Esophagus (tissue), 2 donors: ENCODE results near the gene MAT1A. TPM values are rescaled to one million over a fixed set of nuclear protein-coding genes. Genes with fewer than 3 reads are reported as not detected.
"Not testable (repeated sequence)": the region's sequence is repeated elsewhere in the genome, so short reads cannot be mapped to it uniquely, and the experiment has no call there.

ENCODE experiments used
- H3K27ac ChIP-seq, 2 donors: one replicate each; pipeline ENCODE4 v1.5.1; 2013; ENCODE audit warnings: low read depth in 2 of 2, mild to moderate bottlenecking in 2 of 2, inconsistent platforms in 1 of 2, low read length in 1 of 2, moderate library complexity in 1 of 2
- H3K27me3 ChIP-seq, 2 donors: one replicate each; pipeline ENCODE4 v1.6.1; 2013; ENCODE audit warnings: low read length in 2 of 2, control low read depth in 1 of 2, mild to moderate bottlenecking in 1 of 2; ENCODE audit not compliant: insufficient read depth in 2 of 2, control insufficient read depth in 1 of 2
- H3K36me3 ChIP-seq, 2 donors: one replicate each; pipeline ENCODE4 v1.6.1; 2013; ENCODE audit warnings: low read length in 1 of 2; ENCODE audit not compliant: control insufficient read depth in 2 of 2, insufficient read depth in 2 of 2
- H3K4me1 ChIP-seq, 2 donors: one replicate each; pipeline ENCODE4 v1.6.1; 2013; ENCODE audit warnings: low read length in 1 of 2; ENCODE audit not compliant: control insufficient read depth in 2 of 2, insufficient read depth in 2 of 2
- H3K4me3 ChIP-seq, 2 donors: one replicate each; pipeline ENCODE4 v1.5.1; 2013; ENCODE audit warnings: low read length in 2 of 2, mild to moderate bottlenecking in 2 of 2, low read depth in 1 of 2, moderate library complexity in 1 of 2
- H3K9me3 ChIP-seq, 2 donors: one replicate each; pipeline ENCODE4 v1.6.1; 2013; ENCODE audit warnings: mild to moderate bottlenecking in 2 of 2, low read depth in 1 of 2, low read length in 1 of 2, moderate library complexity in 1 of 2; ENCODE audit not compliant: control insufficient read depth in 2 of 2, insufficient read depth in 1 of 2
- WGBS, 2 donors: extraction: QIAGEN DNeasy Blood & Tissue Kit; methylation state at CpG; one replicate each; pipeline ENCODE4 v1.1.7; 2013; 5-methylcytosine and 5-hydroxymethylcytosine counted together
- polyA plus RNA-seq, 2 donors: library from polyadenylated mRNA; stranded (reverse); fragments of 200-250 nt; gene quantifications; one replicate each; pipeline ENCODE4 v1.2.3, GENCODE V29; 2013
- donor health status: healthy with polysubstance abuse.
- donor health status: Bipolar disorder and iron deficiency.

Gene MAT1A
- polyA plus RNA-seq, 2 donors, result 0.14 to 0.22 TPM

DNA sequence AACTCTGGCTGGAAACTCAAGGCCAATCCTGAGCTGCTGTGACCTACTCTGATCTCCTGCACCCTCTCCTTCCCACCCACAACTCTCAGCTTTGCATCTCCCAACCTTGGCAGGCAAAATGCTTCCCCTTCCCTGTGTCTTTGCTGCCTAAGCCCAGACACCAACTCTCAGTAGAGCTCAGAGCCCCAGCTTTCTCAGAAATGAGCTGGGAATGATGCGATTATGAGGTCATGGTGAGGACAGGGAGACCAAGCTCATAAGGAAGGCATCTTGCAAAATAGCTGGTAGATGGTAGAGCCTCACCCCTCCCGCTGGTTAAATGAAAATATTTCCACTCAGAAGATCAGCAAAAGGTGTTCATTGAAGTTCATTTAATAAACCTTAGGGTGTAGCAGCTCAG is 34.7 kb downstream of the MAT1A start:
- WGBS, 2 donors, result no CpG with 5 or more reads among the region's 2 CpGs
- H3K4me1 ChIP-seq, H3K27me3 ChIP-seq, H3K27ac ChIP-seq, H3K9me3 ChIP-seq, H3K36me3 ChIP-seq, H3K4me3 ChIP-seq: not testable (repeated sequence)

DNA sequence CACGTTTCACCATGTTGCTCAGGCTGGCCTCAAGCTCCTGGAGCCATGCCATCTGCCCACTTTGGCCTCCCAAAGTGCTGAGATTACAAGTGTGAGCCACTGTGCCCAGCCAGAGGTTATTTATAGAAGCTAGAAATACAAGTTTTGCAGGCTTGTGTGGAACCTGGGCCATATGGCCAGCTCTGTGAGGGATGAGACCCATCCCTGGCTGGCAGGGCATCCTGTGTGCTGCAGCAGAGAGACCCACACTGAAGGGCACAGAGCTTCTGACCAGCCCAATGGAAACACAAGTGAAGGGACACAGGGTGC is 35.5 kb downstream of the MAT1A start:
- WGBS, 2 donors, result 24 to 29% methylated on average over 1 of the region's 1 CpG
- H3K36me3 ChIP-seq, result not testable (repeated sequence)

DNA sequence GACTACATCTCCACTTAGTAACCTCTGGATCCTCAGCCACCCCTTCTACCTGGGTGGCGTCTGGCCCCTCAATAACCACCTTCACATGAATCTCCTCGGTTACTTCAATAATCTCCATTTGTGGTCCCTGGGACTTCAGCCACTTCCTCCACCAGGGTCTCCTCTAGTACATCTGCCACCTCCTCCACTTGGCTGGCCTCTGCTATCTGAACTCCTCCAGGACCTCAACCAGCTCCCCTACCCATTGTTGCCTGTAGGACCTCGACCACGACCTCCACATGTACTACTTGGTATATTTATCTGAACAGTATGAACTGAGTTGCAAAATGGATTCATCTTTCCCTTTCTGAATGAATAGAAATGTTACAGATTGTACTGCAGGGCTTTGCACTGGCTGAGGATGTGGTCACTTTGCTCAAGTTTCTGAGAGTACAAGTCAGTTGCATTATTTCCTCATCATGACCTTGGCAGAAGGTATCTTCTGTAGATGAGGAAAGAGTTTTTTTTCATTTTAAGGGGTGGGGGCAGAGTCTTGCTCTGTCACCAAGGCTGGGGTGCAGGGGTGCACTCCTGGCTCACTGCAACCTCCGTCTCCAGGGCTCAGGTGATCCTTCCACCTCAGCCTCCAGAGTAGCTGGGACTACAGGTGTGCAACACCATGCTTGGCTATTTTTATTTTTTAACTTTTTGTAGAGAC is 36.0 kb downstream of the MAT1A start:
- Histone ChIP-seq H3K4me3 (no peak overlapping the region), H3K27ac (no peak overlapping the region), H3K4me1 (no peaks in the 10 kb centered on the region), H3K36me3 (no peaks in the 10 kb centered on the region), H3K9me3 (no peaks in the 10 kb centered on the region), H3K27me3 (no peaks in the 10 kb centered on the region)
- whole genome bisulfite sequencing, 2 donors, result 75 to 77% methylated on average over 5 of the region's 5 CpGs

More for the DNA sequence above, 35.5 kb downstream of the MAT1A start:
- H3K27me3 ChIP-seq, H3K4me3 ChIP-seq, H3K9me3 ChIP-seq, H3K4me1 ChIP-seq, H3K27ac ChIP-seq: not testable (repeated sequence)

DNA sequence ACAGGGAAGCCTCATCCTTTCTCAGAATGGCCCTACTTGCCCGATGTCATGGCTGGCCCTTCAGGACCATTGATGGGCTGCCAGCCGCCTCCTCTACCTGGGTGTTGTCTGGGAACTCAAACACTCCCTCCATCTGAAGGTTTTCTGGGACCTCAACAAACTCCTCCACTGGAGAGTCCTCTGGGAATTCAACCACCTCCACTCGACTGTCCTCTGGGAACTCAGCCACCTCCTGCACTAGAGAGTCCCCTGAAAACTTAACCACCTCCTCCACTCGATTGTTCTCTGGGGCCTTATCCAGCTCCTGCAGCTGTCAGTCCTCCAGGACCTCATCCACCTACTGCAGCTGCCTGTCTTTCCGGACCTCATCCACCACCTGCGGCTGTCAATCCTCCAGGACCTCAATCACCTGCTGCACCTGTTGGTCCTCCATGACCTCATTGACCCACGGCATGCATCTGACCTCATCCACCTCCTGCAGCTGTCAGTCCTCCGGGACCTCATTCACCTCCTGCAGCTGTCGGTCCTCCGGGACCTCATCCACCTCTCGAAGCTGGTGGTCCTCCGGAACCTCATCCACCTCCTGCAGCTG is 37.1 kb downstream of the MAT1A start:
- Histone ChIP-seq H3K9me3 (no peaks in the 10 kb centered on the region), H3K4me1 (no peaks in the 10 kb centered on the region), H3K36me3 (no peaks in the 10 kb centered on the region), H3K4me3 (no peak overlapping the region), H3K27me3 (no peaks in the 10 kb centered on the region), H3K27ac (no peak overlapping the region)
- WGBS, 2 donors, result 83 to 90% methylated on average over 12 of the region's 12 CpGs

DNA sequence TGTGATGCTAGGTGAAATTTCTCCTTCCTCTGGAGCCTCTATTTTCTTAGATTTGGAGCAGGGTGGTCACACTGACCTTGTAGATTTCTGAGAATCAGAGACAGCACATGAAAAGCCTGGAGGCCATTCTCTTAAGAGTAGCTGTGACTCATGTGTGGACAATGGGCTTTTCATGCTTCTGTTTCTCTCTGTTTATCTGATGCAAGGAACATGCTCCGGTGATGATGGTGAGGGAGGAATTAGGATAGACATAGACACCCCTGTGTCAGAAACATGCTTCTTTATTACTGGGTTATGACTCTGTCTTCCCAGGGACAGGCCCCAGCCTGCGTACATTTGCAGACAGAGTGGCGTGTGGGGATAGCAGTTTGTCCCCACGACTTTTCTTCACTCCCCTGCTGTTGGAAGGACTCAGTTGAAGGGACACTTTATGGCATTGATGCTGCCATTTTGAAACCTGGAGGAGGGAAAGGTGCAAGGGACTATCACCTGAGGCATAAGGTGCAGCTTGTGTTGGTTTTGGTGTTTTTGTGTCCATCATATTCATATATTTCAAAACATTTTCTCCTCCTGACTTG is 37.7 kb downstream of the MAT1A start:
- H3K9me3 ChIP-seq, H3K27ac ChIP-seq, H3K4me1 ChIP-seq, H3K27me3 ChIP-seq, H3K4me3 ChIP-seq, H3K36me3 ChIP-seq: not testable (repeated sequence)
- 75 to 79% methylated on average over 3 of the region's 4 CpGs for WGBS, 2 donors

DNA sequence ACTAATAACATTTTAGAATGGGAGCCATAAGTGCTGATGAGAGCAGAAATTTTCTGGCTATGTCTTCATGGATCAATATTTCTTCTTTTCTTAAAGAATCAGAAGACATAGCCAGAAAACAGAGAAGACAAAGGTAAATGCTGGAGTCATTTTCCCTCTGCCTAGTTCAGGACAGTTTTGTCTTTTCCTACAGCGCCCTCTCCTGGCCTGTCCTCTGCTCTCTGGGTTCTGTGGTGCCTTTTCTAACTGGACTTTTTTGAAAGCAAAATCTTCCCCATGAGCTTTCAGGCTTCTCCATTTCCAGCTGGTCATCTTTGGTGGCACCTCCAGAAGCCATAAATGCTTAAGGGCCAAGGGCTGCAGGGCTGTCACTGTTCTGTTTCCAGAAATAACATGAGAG is 39.1 kb downstream of the MAT1A start:
- no CpG with 5 or more reads among the region's 1 CpG for WGBS, 2 donors
- H3K9me3 ChIP-seq, H3K4me1 ChIP-seq, H3K36me3 ChIP-seq, H3K27me3 ChIP-seq, H3K4me3 ChIP-seq, H3K27ac ChIP-seq: not testable (repeated sequence)

DNA sequence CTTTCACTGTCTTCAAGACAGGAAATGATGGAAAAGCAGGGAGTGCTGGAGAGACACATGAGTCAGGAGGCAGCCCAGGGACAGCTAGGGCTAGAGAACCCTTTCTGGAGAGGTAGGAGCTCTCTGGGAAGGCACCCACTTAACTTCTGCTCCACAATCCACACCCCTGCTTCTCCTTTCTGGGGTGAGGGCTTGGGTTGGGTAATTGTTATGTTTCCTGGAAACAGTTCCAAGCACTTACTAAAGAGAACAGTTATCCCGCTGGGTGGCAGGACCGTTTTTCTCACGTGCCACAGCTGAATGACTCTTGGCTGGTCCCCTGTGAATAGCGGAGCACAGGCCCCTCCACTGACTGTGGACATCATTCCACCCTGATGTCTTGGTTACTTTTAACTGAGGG is 39.6 kb downstream of the MAT1A start:
- not testable (repeated sequence) for H3K27ac ChIP-seq, H3K4me3 ChIP-seq, H3K27me3 ChIP-seq, H3K4me1 ChIP-seq, H3K9me3 ChIP-seq, H3K36me3 ChIP-seq
- WGBS, 2 donors, result 48 to 54% methylated on average over 3 of the region's 4 CpGs

DNA sequence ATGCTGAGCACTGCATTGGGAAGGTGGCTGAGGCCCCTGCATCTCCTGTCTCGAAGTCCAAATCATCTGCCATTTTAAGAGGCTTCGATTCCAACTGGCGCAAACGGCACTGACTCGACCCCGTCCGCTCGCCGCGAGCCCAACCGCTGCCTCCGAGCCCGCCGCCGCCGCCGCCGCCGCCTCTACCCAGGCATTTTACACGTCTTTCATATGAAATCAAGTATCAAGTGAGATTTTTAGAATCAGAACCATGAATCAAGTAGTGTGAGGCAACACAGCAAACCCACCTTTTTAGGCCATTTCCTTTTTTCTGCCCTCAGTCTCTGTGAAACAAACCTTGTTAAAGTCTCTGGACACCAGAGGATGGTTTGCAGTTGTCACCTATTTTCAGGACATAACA is 41.8 kb downstream of the MAT1A start:
- H3K4me1 ChIP-seq, H3K36me3 ChIP-seq, H3K27me3 ChIP-seq, H3K9me3 ChIP-seq, H3K4me3 ChIP-seq, H3K27ac ChIP-seq: not testable (repeated sequence)
- WGBS, 2 donors, result 92 to 97% methylated on average over 17 to 18 of the region's 20 CpGs

DNA sequence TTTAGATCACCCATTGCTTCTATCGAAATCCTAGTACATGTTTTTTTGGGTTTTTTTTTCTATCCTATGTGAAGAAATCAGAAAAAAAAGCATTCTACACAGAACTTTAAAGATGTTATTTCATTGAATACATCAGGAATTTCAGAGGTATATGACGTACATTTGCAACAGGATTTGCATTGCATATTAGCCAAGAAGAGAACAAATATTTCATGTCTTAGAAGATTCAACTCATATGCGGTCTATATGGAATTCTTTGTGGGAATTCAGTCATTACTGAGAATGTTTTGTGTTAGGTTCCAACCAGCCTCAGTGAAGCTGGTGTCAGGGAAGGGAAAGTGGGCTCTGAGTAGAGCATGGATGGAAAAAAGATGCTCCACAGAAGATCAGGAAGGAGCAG is 45.1 kb downstream of the MAT1A start:
- H3K4me1 ChIP-seq, H3K27ac ChIP-seq, H3K9me3 ChIP-seq, H3K4me3 ChIP-seq, H3K36me3 ChIP-seq, H3K27me3 ChIP-seq: not testable (repeated sequence)
- 87% methylated on average over 3 of the region's 3 CpGs for WGBS, 2 donors

DNA sequence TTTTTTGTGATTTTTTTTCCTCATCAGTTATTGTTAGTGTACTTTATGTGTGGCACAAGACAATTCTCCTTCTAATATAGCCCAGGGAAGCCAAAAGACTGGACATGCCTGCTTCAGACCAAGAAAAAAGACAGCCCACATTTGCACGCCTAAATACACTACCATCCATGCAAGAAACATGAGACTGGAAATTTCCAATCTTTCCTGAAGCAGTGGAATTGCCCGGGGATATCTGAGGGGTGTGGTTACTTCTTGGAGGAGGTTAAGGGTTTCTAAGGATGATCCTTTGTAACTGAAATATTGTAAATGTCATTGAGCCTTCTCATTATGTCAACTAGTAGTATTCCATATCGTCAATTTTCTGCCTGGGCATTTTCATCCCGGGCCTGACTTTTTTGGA is 47.1 kb downstream of the MAT1A start:
- not testable (repeated sequence) for H3K4me1 ChIP-seq, H3K4me3 ChIP-seq, H3K27ac ChIP-seq, H3K36me3 ChIP-seq, H3K9me3 ChIP-seq, H3K27me3 ChIP-seq
- WGBS, 2 donors, result 14 to 30% methylated on average over 1 to 2 of the region's 4 CpGs
